Forelimb muscle (tissue), 1 donor: ENCODE results near the gene PELI2. TPM values are rescaled to one million over a fixed set of nuclear protein-coding genes. Genes with fewer than 3 reads are reported as not detected.

Experiments
- DNase-seq: peaks from one replicate; pipeline ENCODE4 v3.0.0-alpha.2; 2013; ENCODE audit warnings: low read depth
- polyA plus RNA-seq: library from polyadenylated mRNA; unstranded; fragments of 120-200 nt; gene quantifications from one replicate; pipeline ENCODE4 v1.2.1, GENCODE V29; 2013; ENCODE audit not compliant: insufficient read length

The PELI2 gene
- polyA plus RNA-seq, 1 donor, result 3.7 TPM

DNA sequence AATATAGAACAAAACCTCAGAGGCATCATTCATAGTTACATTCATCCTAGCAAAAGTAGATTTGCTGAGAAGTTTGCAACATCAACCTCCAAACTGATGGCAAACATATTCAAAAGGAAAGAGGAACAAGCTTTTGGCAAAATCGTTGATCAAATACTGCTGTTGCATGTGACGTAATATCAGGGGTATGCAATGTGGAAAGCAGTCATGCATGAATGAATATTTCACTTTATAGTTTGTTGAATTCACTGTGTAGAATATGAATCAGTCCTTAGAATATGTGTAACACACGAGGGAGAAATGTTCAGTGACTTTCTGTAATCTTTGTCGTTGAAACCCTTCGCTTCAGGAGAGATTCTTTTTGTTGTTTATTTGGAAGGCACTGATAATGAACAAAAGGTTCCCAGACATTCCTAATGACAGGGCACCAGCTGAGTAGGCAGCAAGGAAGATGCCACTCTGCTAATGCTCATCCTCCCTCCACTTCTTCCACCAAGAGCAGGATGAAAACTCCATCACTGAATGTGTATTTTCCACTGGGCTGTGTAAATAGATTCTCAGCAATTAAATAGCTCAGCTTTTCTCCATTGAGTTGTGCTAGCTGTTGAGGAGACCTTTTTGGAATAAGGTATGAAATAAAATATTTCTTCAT is 126.1 kb downstream of the PELI2 start:
- peak; percentile 36 for DNase-seq

DNA sequence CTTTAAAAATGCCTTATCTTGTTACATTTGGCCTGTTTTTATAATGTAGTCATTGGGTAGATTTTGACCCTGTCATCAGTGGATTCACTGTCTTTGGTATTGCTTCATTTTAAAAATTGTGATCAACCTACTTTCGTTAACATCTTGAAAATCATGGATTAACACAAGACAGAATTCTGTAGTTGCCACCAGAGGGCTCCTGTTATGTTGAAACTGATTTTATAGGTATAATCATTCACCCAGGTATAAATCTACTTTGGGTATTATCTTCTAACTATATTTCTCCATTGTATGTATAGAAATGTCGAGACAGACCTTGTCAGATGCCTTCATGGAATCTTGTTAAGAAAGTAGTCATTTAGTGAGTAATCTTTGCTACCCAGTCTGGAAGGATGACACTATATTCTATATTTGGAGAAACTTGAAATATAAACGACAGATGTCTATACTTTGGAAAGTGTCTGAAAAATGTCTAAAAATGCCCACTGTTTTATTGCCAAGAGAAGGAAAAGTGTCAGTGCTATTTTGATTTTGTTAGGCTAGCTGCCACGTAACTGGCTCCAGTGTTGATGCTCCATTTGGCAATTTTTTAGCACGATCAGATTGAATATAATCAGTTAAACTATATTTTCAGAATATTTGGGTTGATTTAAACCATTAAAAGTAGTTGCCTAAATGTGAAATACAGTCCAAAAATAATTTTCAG is 129.4 kb downstream of the PELI2 start:
- DNase-seq, result no peak

GRCh38 chr14:56248442-56248841 is 130.2 kb downstream of the PELI2 start:
- no peak for DNase-seq

DNA sequence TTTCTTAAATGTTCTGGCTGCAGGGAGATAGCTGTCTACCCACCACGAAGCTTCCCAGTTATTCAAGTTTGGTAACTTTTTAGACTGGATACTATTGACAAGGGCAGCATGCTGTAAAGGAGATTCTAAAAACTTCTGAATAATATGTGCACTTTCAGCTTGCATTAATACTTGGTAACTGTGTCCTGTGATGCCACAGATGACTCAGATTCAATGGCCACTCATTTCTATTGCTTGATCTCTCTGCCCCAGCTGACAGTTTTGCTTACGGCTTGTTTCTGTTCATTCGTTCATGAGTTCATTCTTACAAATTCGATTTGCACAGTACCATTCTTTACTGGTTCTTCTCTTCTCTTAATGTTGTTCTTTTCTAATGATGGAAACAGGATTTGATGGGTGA is 142.8 kb downstream of the PELI2 start:
- no peak for DNase-seq

DNA sequence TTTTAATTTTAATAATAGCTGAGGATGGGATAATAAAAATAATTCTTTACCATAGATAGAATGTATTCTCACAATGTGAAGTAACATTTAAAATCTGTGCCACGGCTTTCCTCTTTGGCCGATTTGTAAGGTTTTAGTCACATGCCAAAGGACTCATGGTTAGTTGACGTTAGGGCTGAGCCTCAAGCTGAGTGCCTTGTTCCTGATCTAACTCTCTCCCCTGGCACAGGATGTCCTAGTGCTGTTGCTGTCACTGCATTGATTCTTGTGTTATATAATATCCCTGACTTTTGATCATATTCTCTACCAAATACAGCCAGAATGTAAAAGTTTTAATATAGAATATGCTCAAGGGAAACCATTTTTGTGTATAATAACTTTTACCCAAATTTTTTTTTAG is 144.3 kb downstream of the PELI2 start:
- DNase-seq, result no peak

DNA sequence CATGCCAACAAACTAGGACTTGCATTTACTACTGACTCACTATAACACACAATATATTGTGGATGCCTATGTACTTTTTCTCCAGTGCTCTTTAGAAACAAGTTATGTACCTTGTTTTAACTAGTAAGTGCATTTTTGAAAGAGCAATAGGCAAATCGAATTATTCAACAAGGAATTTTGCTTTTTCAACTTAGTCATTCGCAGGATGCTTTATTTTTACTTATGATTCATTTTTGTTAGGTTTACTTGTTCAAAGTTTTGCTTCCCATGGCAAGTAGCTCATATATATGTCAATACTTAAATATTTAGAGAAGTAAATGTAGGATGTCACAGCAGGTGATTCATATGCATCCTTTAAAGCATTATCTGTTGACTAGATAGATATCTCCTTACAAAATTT is 149.8 kb downstream of the PELI2 start:
- no peak for DNase-seq

DNA sequence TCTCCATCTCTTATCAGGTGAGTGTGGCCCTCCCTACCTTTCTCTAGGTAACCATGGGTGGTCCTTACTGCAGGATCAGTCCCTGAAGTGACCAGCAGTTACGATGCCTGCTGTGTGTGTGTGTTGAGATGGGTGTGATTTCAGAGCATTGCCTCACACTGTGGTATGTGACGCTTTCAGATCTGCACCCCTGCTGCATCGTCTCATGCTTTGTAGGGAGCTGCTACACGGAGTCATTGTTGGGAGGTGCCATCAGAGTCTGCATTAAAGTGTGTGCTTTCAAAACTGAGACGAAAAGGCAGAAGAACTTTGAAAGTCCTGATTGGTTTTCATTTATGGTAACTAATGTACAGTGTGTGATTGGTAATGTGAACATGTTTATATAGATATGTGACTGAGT is 150.5 kb downstream of the PELI2 start:
- no peak for DNase-seq

- no peak for DNase-seq
These were observed 152.7 kb downstream of the PELI2 start for GRCh38 chr14:56270921-56271320.

DNA sequence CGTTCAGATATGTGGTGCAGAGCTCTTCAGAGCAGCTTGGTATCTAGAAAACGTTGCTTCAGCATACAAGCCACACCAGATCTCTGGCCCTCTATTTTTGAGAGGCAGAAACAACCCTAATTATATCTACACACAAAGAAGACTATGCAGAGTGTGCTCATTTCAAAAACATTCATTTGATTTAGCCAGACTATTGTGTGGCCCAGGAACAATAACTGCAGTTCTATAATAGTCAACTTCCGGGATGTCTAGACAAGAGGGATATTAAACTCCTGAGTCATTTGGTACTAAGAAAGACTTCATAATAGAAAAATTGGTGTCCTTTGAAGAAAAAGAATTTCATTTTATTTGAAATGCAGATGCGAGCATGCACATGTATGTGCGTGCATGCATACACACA is 153.8 kb downstream of the PELI2 start:
- DNase-seq, result no peak

DNA sequence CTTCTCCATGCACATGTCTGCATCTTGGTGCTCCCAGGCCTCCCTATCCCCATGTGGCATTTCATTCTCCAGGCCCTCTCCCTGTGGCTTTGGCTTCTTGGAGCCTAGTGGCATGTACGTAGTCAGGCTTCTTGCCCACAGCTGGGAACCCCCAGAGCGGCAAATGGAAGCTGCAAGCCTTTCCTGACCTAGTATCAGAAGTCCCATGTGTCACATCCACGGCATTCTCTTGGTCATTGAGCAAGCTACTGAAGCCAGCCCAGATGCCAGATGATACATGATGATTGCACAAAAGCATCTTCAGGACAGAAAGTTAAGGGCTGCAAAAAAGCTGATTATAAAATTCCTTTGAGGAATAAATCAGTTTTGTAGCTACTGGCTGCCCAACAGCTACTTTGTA is 154.9 kb downstream of the PELI2 start:
- DNase-seq, result no peak

GRCh38 chr14:56273951-56274350 is 155.7 kb downstream of the PELI2 start:
- DNase-seq, result no peak

DNA sequence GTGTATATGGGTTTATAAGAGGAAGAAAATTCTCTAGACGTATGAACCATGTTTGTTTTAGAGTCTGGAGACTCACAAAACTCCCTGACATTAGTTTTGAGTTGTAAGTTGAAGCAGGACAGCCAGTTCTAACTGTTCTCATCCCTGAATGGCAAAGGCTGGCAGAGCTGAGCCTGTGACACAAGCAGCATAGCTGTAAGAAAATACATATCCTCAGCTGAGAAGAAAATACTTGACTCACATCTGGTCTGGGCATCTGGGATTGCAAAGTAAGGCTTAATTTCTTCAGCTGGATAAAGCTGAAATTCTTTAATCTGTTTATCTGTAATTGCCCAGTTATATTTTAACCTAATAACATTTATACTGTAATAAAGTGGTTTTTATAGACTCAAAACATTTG is 156.3 kb downstream of the PELI2 start:
- no peak for DNase-seq

GRCh38 chr14:56276108-56276507 is 157.9 kb downstream of the PELI2 start:
- DNase-seq, result no peak

- no peak for DNase-seq
These were observed 160.2 kb downstream of the PELI2 start for GRCh38 chr14:56278383-56278782.

GRCh38 chr14:56280843-56281242 is 162.6 kb downstream of the PELI2 start:
- no peak for DNase-seq

DNA sequence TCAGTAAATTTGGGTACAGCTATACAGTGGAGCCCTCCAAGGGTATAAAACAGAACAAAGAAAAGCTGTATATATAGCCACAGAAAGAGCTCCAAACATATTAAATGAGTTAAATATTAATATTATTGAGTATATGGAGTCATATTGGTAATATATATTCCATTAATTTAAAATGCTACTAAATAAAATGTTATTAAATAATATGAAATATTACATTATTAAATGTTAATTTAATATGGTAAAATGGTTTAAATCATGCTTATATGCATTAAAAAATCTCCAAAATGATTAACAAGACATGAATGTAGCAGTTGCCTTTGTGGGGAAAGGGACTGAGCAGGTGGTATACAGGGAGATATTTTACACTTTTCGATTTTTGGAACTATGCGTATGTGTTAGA is 164.0 kb downstream of the PELI2 start:
- DNase-seq, result no peak

DNA sequence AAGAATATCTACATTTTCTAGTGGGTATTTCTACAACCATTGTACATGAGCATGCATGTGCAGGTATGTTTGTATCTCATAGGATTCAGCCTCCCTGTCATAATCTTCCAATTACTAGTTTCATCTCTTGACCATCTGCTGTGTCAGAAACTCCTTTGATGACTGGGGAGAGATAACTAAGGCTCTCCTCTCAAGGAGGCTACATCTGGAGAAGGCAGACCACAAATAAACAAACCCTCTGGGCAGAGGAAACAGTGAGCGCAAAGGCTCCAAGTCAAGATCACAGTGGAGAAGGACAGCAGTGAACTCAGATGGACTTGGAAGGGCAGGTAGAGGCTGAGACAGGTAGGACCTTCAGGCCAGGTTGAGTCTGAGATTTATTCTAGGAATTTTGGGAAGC is 166.4 kb downstream of the PELI2 start:
- DNase-seq, result no peak

GRCh38 chr14:56289155-56289554 is 170.9 kb downstream of the PELI2 start:
- DNase-seq, result no peak

GRCh38 chr14:56290195-56290594 is 172.0 kb downstream of the PELI2 start:
- DNase-seq, result no peak

GRCh38 chr14:56292970-56293369 is 174.8 kb downstream of the PELI2 start:
- DNase-seq, result no peak

DNA sequence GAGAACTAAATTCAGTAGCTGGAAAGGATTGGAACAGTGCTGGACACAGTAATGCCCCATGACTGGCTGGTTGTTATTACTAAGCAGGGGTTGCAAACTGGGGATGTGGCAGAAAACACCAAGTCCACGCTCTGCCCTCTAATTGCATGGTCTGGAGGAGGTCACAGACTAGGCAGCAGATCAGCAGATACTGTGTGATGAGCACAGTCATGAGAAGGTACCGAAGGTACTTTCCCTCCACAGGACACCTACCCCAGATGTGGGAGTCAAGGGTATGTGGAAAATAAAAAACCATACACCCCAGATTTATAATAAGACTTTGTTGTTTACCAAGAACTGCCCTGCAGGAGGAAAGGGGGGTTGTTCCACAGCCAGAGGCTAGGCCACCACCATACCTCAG is 175.3 kb downstream of the PELI2 start:
- DNase-seq, result no peak

DNA sequence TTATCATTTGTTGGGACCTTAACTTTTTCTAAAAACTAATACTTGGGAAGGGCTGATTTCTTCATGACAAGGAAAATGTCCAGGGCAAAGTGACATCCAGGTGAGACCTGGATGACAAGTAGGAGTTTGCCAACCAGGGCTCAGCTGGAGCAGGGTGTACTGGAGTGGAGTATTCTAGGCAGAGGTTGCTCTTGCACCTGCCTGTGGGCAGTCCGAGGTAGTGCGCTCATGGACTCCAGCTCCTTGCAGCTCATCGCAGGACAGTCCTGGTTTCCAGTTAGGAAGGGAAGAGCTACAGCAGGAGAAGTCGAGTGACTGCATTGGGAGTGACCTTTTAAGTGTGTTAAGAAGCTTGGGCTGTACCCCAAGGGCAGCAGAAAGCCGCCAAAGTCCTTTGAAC is 175.9 kb downstream of the PELI2 start:
- DNase-seq, result no peak

DNA sequence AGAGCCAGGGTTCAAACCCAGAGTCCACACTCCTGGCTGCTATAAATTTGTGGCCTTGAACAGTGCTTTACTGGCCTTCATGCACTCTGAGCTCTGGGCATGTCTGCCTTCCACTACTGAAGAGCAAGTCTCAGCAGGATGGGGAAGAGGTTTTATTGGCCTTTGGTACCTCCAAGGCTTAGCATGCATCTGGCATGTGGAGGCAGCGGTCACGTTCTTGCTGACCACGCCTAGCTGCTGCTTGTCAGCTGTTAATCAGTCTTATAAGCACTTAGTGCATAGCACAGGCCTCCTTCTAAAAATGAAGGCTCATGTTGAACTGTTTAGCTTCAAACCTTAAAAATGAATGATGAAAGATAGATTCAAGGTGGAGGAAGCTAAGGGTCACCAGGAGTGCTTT is 177.5 kb downstream of the PELI2 start:
- no peak for DNase-seq

DNA sequence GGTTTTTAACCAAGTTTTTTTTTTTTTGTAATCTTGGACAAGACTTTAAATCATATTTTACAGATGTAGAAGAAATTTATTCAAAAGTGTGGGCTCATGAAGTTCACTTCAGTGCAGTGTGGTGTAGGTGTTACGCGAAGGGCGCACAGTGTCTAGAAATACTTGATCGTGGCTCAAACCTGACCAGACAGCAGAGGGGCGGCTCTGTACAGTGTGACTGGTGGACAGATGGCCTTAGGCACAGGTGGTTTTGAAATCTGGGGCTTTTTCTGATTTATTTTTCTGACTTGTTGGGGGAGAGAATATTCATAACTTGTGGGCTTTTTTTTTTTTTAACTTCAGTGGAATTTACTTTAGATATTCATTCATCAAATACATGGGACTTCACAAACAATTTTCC is 179.2 kb downstream of the PELI2 start:
- no peak for DNase-seq
